GM13976 (cell line): Measurements from ENCODE around the gene NFX1.

ENCODE experiments used
- DNase-seq: peaks from one replicate; pipeline ENCODE4 v3.0.0; 2012; ENCODE audit warnings: low spot score
- in situ Hi-C: fragments of 300-500 bp; cut with MboI; formaldehyde crosslinking; loops from one replicate; pipeline ENCODE4 v1.12.0; 2022; ENCODE audit warnings: low sequenced_read_pairs, mixed read lengths, inconsistent platforms; ENCODE audit not compliant: unreplicated experiment
- TF ChIP-seq, protein P1 (sequence below): IDR thresholded peaks from 2 replicates; pipeline ENCODE4 v1.5.1; 2012; ENCODE audit warnings: borderline replicate concordance, mild to moderate bottlenecking; ENCODE audit not compliant: insufficient read depth; ENCODE audit errors: extremely low read depth, missing control alignments, control extremely low read depth

NFX1 gene

GRCh38 chr9:33264473-33265177 is 25.7 kb upstream of the NFX1 start, which contains the start of the genes BAG1 and CHMP5:
TSS of gene BAG1 (minus strand) at chr9:33264708.
TSS of gene CHMP5 (plus strand) at chr9:33265049. CDS start at chr9:33265079, 30 bp downstream.
- TF ChIP-seq, protein P1, sequence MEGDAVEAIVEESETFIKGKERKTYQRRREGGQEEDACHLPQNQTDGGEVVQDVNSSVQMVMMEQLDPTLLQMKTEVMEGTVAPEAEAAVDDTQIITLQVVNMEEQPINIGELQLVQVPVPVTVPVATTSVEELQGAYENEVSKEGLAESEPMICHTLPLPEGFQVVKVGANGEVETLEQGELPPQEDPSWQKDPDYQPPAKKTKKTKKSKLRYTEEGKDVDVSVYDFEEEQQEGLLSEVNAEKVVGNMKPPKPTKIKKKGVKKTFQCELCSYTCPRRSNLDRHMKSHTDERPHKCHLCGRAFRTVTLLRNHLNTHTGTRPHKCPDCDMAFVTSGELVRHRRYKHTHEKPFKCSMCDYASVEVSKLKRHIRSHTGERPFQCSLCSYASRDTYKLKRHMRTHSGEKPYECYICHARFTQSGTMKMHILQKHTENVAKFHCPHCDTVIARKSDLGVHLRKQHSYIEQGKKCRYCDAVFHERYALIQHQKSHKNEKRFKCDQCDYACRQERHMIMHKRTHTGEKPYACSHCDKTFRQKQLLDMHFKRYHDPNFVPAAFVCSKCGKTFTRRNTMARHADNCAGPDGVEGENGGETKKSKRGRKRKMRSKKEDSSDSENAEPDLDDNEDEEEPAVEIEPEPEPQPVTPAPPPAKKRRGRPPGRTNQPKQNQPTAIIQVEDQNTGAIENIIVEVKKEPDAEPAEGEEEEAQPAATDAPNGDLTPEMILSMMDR = no peak
- peak; percentile 99 for DNase-seq
- in situ Hi-C loops = no loop called here

- in situ Hi-C loops = no loop called here
- no peak for DNase-seq
- TF ChIP-seq, protein P1 = no peak
Observed at GRCh38 chr9:33265211-33265865, 25.0 kb upstream of the NFX1 start.

DNA sequence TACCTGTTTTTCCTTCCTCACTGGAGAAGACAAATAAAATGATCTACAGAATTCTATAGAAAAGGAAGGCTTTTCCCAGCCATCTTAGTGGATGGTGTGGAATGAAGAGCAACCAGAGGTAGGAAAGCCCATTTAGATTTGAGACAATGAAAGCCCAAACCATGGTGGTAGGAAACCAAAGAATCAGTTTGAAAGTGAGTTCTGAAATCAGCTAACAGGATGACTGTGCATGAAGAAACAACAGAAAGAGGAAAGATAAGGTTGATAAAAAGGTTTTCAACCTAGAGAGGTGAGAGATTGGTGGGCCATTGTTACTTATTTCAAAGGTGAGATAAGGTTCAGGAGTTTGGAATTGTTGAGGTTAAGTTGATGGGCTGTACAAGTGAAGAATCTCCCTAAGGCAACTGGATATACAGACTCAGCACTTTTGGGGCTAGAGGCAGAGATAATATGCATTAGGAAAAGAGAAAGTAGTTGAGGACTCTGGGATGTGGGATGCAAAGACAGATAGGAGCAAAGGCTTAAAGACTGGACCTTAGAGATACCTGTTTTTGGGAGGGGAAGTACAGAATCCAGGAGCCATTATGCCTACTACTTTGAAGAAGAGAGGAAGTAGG is 23.1 kb upstream of the NFX1 start:
- in situ Hi-C loops = no loop called here
- TF ChIP-seq, protein P1 = no peak

DNA sequence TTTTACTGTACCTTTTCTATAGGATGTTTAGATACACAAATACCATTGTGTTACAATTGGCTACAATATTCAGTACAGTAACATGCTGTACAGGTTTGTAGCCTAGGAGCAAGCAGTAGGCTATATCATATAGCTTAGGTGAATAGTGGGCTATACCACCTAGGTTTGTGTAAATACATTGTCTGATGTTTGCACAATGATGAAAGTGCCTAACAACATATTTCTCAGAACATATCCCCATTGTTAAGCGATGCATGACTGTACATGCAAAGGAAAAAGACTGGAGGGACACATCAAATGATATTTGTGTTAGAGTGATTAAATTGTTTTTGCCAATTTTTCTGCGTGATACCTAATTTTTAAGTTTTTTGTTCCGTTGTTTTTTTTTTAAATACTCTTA is 20.2 kb upstream of the NFX1 start:
- TF ChIP-seq, protein P1 = no peak
- in situ Hi-C loops = no loop called here
- DNase-seq = no peak

More for the DNA sequence above, 23.1 kb upstream of the NFX1 start:
- DNase-seq = no peak

GRCh38 chr9:33272061-33272460 is 18.3 kb upstream of the NFX1 start:
- in situ Hi-C loops = no loop called here
- TF ChIP-seq, protein P1 = no peak
- DNase-seq = no peak

DNA sequence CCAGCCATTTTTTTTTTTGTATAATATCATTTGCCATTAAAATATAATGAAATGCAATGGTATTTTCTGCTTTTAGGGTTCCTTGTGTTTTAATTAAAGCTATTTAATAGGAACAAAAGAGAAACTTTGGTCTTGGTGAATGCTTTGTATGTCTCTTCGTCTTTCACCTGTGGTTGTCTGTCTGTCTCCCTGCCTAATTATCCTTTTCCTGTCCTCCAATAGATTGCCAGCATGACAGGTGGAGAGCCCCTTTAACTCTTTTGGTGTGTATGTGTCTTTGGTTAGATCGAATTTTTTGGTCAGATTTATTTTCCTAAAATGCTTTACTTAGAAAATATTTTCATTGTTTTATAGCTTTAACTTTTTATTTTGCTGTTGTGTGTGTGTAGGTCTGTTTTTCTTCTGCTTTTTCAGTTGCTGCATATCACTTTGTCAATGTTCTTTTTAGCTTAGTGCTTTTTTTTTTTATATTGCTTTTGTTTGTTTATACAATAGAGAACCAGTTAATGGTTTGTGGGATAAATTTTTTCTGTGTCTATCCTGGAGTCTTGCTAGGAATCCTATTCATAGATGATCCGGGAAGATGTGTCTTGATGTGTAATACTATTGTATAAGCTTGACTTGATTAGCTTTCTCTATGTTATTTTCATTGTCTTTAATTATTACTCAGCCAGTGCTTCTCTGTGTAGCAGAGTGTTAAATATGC is 16.9 kb upstream of the NFX1 start:
- in situ Hi-C loops = no loop called here
- TF ChIP-seq, protein P1 = no peak
- no peak for DNase-seq
